AG10803 (cell line): ENCODE data around the gene LRIT1.
A peak's percentile ranks its signal among the peaks of the same experiment; 100 is the strongest.

ENCODE experiments used
- DNase-seq: peaks from one replicate; pipeline ENCODE4 v3.0.0; 2010; ENCODE audit warnings: low read depth
- H3K4me3 ChIP-seq: 2 replicates; pipeline ENCODE4 v1.5.1; 2011; ENCODE audit warnings: mild to moderate bottlenecking, low read length, control low read depth
- TF ChIP-seq, protein P1 (sequence below): conservative IDR thresholded peaks from 2 replicates; pipeline ENCODE4 v1.5.1; 2011; ENCODE audit warnings: mild to moderate bottlenecking, low read length, control low read depth, inconsistent platforms

The LRIT1 gene

GRCh38 chr10:84261236-84261915 is 20.0 kb upstream of the LRIT1 start:
- DNase-seq = no peak
- TF ChIP-seq, protein P1, sequence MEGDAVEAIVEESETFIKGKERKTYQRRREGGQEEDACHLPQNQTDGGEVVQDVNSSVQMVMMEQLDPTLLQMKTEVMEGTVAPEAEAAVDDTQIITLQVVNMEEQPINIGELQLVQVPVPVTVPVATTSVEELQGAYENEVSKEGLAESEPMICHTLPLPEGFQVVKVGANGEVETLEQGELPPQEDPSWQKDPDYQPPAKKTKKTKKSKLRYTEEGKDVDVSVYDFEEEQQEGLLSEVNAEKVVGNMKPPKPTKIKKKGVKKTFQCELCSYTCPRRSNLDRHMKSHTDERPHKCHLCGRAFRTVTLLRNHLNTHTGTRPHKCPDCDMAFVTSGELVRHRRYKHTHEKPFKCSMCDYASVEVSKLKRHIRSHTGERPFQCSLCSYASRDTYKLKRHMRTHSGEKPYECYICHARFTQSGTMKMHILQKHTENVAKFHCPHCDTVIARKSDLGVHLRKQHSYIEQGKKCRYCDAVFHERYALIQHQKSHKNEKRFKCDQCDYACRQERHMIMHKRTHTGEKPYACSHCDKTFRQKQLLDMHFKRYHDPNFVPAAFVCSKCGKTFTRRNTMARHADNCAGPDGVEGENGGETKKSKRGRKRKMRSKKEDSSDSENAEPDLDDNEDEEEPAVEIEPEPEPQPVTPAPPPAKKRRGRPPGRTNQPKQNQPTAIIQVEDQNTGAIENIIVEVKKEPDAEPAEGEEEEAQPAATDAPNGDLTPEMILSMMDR = no peak
- H3K4me3 ChIP-seq = no peak overlapping the region

- no peak overlapping the region for H3K4me3 ChIP-seq
- DNase-seq = no peak
- TF ChIP-seq, protein P1 = no peak
Observed at GRCh38 chr10:84258034-84258695, 16.8 kb upstream of the LRIT1 start.

DNA sequence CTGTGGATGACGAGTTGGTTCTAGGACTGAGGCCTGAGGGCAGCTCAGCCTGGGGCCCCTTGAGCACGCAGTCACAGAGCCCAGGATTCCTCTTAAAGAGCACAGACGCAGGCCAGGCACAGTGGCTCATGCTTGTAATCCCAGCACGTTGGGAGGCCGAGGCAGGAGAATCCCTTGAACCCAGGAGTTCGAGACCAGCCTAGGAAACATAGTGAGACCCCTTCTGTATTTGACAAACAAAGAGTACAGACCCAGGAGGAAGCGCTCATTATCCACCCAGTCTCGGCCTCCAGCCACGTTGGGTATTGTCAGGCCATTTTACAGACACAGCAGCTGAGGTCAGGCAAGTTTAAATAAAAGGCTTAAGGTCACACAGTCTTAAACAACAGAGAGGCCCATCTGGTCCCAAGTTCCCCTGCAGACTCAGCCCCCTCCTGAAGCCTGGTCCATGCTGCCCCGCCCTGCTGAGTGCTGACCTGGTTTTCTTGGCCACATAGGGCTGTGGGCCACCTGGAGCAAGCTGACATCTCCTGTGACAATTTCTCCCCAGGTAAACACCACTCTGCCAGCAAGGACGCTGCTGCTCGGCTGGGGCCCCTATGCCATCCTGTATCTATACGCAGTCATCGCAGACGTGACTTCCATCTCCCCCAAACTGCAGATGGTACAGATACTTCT is 16.1 kb upstream of the LRIT1 start:
- no peak for DNase-seq
- H3K4me3 ChIP-seq = no peak overlapping the region

GRCh38 chr10:84256510-84257342 is 15.4 kb upstream of the LRIT1 start:
- no peak overlapping the region for H3K4me3 ChIP-seq
- peak; percentile 38 for DNase-seq
- TF ChIP-seq, protein P1 = peak; percentile 55

More for the DNA sequence above, 16.1 kb upstream of the LRIT1 start:
- TF ChIP-seq, protein P1 = no peak

GRCh38 chr10:84254552-84255478 is 13.5 kb upstream of the LRIT1 start:
- DNase-seq = no peak
- H3K4me3 ChIP-seq = no peak overlapping the region
- TF ChIP-seq, protein P1 = no peak

DNA sequence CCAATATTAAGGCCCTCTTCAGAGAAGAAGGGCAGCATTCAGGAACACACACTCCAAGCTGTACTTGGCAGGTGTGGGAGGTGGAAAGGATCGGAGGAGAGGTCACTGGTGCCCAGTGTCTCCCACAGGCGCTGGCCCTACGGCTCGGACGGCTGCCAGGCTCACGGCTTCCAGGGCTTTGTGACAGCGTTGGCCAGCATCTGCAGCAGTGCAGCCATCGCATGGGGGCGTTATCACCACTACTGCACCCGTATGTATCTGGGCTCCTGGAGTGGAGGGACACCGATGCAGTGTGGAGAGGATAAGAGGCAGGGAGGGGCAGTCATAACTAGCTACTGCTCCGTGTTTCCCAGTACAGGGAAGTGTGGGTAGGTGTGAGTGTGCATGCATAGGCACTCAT is 7.4 kb upstream of the LRIT1 start:
- DNase-seq = no peak
- TF ChIP-seq, protein P1 = no peak

More for the DNA sequence above, 7.4 kb upstream of the LRIT1 start:
- H3K4me3 ChIP-seq = no peak overlapping the region
